ENCODE measurements around the gene CSRP2.

Gene CSRP2

DNA sequence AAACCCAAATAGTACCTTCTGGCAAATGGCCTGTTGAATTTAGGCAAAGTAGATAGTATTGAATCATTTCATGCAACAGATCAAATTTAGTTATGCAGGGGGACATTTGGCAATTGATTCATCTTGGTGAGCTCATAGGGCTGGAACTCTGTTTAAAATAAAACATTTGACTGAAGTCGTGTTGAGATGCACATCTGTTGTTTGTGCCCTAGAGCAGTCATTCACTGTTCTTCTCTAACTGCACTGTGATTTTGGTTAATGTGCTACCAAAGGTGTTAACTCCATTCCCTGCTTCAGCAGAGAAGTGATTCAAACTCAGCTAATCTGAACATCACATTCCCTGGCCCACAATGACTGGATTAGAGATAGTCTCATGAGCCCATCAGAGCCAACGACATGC lies 44.0 kb upstream of the CSRP2 start:
- Histone ChIP-seq H3K4me1 (ENCODE audit: low read length) (peaks cover 3% of the 10 kb centered on the region; the same call in 1 of the 2 replicates), H3K4me3 (ENCODE audit: low read length) (no peak overlapping the region), H3K27me3 (ENCODE audit: low read depth, low read length) (no peaks in the 10 kb centered on the region), H3K9me3 (ENCODE audit: insufficient read depth, low read length) (no peaks in the 10 kb centered on the region), H3K9ac (ENCODE audit: low read length) (no peak overlapping the region), H3K4me2 (ENCODE audit: low read length) (no peak overlapping the region), H3K79me2 (ENCODE audit: low read length) (no peaks in the 10 kb centered on the region), H2AFZ (ENCODE audit: low read depth, low read length) (no peak overlapping the region), H3K27ac (ENCODE audit: low read length) (no peak overlapping the region), H3K36me3 (replicated peaks; ENCODE audit: low read depth, low read length) (no peaks in the 10 kb centered on the region), H4K20me1 (ENCODE audit: insufficient read depth, low read length) (no peaks in the 10 kb centered on the region)
- no peak for TF ChIP-seq EZH2phosphoT487 (IDR thresholded peaks at IDR 0.05; ENCODE audit: low read depth)
- TF ChIP-seq, protein P1, sequence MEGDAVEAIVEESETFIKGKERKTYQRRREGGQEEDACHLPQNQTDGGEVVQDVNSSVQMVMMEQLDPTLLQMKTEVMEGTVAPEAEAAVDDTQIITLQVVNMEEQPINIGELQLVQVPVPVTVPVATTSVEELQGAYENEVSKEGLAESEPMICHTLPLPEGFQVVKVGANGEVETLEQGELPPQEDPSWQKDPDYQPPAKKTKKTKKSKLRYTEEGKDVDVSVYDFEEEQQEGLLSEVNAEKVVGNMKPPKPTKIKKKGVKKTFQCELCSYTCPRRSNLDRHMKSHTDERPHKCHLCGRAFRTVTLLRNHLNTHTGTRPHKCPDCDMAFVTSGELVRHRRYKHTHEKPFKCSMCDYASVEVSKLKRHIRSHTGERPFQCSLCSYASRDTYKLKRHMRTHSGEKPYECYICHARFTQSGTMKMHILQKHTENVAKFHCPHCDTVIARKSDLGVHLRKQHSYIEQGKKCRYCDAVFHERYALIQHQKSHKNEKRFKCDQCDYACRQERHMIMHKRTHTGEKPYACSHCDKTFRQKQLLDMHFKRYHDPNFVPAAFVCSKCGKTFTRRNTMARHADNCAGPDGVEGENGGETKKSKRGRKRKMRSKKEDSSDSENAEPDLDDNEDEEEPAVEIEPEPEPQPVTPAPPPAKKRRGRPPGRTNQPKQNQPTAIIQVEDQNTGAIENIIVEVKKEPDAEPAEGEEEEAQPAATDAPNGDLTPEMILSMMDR (IDR thresholded peaks at IDR 0.05; ENCODE audit: low read depth, low read length) = no peak

- no peak for TF ChIP-seq EZH2phosphoT487 (IDR thresholded peaks at IDR 0.05; ENCODE audit: low read depth)
- TF ChIP-seq, protein P1 (IDR thresholded peaks at IDR 0.05; ENCODE audit: low read depth, low read length) = no peak
- H2AFZ ChIP-seq (ENCODE audit: low read depth, low read length) = no peak overlapping the region
- H3K4me2 ChIP-seq (ENCODE audit: low read length) = no peak overlapping the region
- no peaks in the 10 kb centered on the region for H3K36me3 ChIP-seq (replicated peaks; ENCODE audit: low read depth, low read length)
- H3K9ac ChIP-seq (ENCODE audit: low read length) = no peak overlapping the region
- peaks cover 3% of the 10 kb centered on the region; the same call in 1 of the 2 replicates for H3K4me1 ChIP-seq (ENCODE audit: low read length)
- no peaks in the 10 kb centered on the region for H3K79me2 ChIP-seq (ENCODE audit: low read length)
- H3K4me3 ChIP-seq (ENCODE audit: low read length) = no peak overlapping the region
- no peaks in the 10 kb centered on the region for H3K9me3 ChIP-seq (ENCODE audit: insufficient read depth, low read length)
- no peaks in the 10 kb centered on the region for H4K20me1 ChIP-seq (ENCODE audit: insufficient read depth, low read length)
- no peaks in the 10 kb centered on the region for H3K27me3 ChIP-seq (ENCODE audit: low read depth, low read length)
- H3K27ac ChIP-seq (ENCODE audit: low read length) = no peak overlapping the region
Measured at GRCh38 chr12:76921891-76922664, 43.3 kb upstream of the CSRP2 start.

GRCh38 chr12:76921100-76921471 lies 42.3 kb upstream of the CSRP2 start:
- no peak overlapping the region for H3K4me2 ChIP-seq (ENCODE audit: low read length)

More at GRCh38 chr12:76921100-76921471, 42.3 kb upstream of the CSRP2 start:
- no peak overlapping the region for H3K9ac ChIP-seq (ENCODE audit: low read length)
- H3K27me3 ChIP-seq (ENCODE audit: low read depth, low read length) = no peaks in the 10 kb centered on the region
- peaks cover 3% of the 10 kb centered on the region; the same call in 1 of the 2 replicates for H3K4me1 ChIP-seq (ENCODE audit: low read length)
- no peaks in the 10 kb centered on the region for H3K9me3 ChIP-seq (ENCODE audit: insufficient read depth, low read length)
- H3K27ac ChIP-seq (ENCODE audit: low read length) = no peak overlapping the region
- no peaks in the 10 kb centered on the region for H4K20me1 ChIP-seq (ENCODE audit: insufficient read depth, low read length)
- no peaks in the 10 kb centered on the region for H3K79me2 ChIP-seq (ENCODE audit: low read length)
- no peak overlapping the region for H3K4me3 ChIP-seq (ENCODE audit: low read length)
- TF ChIP-seq, protein P1 (IDR thresholded peaks at IDR 0.05; ENCODE audit: low read depth, low read length) = no peak
- no peak for TF ChIP-seq EZH2phosphoT487 (IDR thresholded peaks at IDR 0.05; ENCODE audit: low read depth)
- no peaks in the 10 kb centered on the region for H3K36me3 ChIP-seq (replicated peaks; ENCODE audit: low read depth, low read length)
- no peak overlapping the region for H2AFZ ChIP-seq (ENCODE audit: low read depth, low read length)
